ENCODE data around the gene PDAP1. TPM values are rescaled to one million over a fixed set of nuclear protein-coding genes. Genes with fewer than 3 reads are reported as not detected.
A peak's percentile ranks its signal among the peaks of the same experiment; 100 is the strongest.

PDAP1 gene
- total RNA-seq, 1 experiment from 2014 or later = 82.1 TPM

GRCh38 chr7:99424932-99425730 lies 16.7 kb upstream of the PDAP1 start:
- DNase-seq (ENCODE audit: low read depth) = no peak

GRCh38 chr7:99422625-99423024 lies 14.2 kb upstream of the PDAP1 start:
- no peak for DNase-seq (ENCODE audit: low read depth)

GRCh38 chr7:99422186-99422585 lies 13.8 kb upstream of the PDAP1 start:
- DNase-seq (ENCODE audit: low read depth) = no peak

DNA sequence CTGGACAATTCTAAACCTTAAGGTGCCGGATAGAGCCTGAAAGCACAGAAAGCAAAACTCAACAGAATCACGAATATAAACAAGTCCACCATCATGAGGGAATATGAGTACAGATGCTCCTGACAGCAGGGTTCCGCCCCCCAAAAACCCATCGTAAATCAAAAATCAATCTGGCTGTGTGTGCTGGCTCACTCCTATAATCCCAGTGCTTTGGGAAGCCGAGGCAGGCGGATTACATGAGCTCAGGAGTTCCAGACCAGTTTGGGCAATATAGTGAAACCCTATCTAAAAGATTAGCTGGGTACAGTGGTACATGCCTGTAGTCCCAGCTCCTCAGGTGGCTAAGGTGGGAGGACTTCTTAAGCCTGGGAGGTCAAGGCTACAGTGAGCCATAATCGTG lies 12.6 kb upstream of the PDAP1 start:
- no peak for DNase-seq (ENCODE audit: low read depth)

DNA sequence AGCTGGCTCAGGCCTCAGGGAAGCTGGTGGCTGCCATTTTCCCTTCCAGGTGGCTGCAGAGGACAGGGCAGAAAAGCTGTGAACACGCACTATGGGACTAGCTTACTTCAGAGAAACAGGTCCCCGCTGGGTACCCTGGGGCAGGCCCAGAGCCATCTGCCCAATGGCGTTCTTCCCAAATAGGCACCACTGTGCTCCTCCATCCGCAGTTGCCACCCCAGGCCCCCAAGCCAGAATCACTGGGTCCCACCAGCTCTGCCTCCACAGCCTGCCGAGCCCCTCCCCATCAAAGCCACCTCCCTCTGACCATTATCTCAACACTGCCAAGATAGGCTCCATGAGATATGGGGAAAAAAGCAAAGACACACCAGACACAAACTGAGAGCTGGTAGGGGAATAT lies 11.8 kb upstream of the PDAP1 start:
- DNase-seq (ENCODE audit: low read depth) = no peak

DNA sequence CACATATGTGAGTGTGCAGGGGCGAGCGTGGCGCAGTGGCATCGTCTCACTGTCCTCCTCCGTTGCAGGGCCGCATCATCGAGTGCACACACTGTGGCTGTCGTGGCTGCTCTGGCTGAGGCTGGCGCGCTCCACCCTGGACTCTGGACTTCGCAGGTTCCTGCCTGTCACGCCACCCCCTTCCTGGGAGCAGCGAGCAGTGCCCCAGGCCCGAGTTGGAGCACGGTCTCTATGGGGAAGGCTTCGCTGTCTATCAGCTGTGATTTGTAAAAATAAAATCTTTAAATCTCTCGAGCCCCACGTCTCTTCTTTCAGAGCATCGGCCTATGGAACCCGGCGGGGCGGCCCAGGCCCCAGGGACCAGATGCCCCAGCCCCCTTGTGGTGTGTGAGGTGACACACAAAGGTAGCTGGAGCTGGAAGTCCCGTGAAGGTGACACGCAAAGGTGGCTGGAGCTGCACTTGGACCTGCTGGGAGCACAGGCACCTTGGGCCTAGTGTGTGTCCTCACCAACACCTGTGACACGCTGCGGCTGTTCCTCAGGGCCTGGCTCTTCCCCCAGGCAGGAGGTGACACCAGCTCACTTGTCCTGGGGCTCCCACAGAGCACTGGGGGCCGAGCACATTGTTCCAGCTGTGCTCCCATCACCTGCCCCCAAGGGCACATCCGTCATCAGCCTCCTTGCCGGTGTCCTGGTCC lies 11.1 kb upstream of the PDAP1 start:
- DNase-seq (ENCODE audit: low read depth) = no peak

- DNase-seq (ENCODE audit: low read depth) = no peak
These were observed 9.9 kb upstream of the PDAP1 start for GRCh38 chr7:99418260-99418659.

- peak; percentile 69 for DNase-seq (ENCODE audit: low read depth)
These were observed 7.2 kb upstream of the PDAP1 start for GRCh38 chr7:99415513-99416127.

- DNase-seq (ENCODE audit: low read depth) = no peak
These were observed 2.2 kb upstream of the PDAP1 start for GRCh38 chr7:99410635-99411034.

DNA sequence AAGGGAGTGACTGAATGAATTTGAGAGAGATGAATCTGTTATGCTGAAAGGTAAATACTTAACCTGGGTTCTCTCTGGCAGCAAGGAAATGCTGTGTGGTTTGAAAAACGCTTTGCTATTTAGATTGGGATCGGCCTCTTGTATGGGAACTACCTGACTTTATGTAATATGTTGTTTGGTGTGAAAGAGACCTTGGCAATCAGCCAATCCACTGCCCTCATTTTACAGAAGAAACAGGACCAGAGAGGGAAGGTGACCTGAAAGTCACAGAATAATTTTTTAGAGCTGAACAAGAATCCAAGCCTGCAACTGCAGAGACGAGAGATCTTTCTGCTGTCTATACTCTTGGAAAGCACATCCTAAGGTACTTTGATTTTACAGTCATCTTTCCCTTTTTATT lies 1.4 kb upstream of the PDAP1 start:
- DNase-seq (ENCODE audit: low read depth) = no peak

DNA sequence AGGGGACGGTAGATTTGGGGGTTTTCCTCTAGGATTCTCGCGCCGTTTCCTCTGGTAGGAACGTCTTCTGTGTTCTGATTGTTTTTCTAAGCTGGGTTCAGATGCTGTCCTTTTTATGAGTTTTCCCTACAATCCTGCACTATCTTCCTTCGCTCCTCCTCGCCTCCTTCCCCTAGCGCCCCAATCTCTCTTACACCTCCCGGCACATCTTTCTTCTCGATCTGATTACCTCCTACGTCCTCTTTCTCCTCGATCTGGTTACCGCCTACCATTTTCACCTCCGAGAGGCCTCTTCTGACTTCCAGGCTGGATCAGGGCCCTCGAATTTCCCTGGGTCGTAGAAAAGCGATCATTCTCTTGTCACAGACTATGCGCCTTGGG lies 785 bp upstream of the PDAP1 start:
- DNase-seq (ENCODE audit: low read depth) = no peak

DNA sequence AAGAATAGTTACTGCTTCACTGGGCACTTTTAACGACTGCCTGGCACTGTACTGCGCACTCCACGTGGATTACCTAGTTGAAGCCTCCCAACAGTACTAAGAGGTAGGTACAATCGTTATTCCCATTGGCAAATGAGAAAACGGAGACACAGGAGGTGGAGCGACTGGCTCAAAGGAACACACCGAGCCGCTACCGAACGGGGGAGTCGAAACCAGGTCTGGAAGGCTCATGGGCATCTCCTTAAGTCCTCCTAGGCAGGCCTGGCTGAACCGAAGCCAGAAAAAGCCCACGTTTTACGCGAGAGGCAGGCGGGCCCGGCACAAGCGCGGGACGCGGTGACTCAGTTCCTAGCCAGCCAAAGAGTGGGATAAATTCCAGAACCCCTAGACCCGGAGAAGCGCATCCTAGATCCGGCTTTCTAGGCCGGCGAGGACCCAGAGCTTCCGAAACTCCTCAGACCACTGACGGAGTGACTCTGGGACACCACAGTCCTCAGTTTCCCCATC lies 472 bp downstream of the PDAP1 start:
- peak; percentile 81 for DNase-seq (ENCODE audit: low read depth)

DNA sequence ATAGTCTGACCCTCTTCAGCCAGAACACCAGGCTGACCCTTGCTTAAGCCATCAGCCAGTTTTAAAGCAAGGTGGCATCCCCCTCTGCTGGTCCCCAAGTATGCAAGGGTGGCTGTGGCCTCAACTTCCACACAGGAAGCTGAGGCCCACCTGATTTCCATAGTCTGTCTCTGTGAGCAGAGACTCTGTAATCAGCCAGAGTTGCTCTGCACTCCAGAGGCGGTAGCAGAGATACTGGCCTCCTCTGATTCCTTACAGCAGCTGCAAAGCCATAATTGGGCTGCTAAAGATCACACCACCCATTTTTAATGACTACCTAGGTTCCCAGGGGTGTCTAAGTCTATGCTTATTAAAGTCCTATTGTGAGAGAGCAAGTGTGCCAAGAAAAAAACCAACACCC lies 1.8 kb downstream of the PDAP1 start:
- no peak for DNase-seq (ENCODE audit: low read depth)

- DNase-seq (ENCODE audit: low read depth) = no peak
These were observed 3.4 kb downstream of the PDAP1 start for GRCh38 chr7:99404977-99405320.

DNA sequence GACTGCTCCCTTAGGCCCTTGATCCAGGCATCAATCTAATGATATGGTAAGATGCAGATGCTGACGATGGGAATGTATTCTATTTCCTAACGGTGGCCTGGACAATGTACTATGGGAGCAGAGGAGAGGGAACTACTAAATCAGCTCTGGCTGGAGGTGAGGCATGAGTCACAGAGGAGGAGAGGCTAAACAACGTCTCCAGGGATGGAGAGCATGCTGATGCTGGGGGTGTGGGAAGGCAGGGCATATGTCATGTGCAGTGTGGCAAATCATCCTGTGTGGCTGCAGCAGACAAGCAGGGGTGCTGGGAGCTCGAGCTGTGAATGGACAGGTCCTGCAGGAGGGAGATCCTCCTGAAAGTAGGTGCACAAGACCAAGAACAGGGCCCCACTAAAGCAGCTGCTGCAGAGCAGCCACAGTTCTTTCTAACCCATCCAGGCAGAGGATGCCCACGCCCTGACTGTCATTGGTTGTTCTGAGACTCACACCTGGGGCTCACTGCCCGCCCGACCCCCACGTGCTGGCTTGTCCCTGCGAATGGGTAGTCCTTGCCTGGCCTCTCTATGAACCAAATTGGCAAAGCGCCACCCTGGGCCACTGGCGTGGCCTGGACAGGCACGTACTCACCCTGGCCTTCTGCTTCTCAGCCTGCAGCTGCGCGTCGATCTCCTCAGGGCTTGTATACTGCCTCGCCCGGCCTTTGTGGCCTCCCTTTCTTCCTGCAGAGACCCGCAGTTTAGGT lies 4.0 kb downstream of the PDAP1 start:
- DNase-seq (ENCODE audit: low read depth) = no peak

- no peak for DNase-seq (ENCODE audit: low read depth)
These were observed 4.6 kb downstream of the PDAP1 start for GRCh38 chr7:99403764-99404163.

GRCh38 chr7:99402854-99403253 lies 5.5 kb downstream of the PDAP1 start:
- no peak for DNase-seq (ENCODE audit: low read depth)

- no peak for DNase-seq (ENCODE audit: low read depth)
These were observed 8.8 kb downstream of the PDAP1 start for GRCh38 chr7:99399597-99399996.

DNA sequence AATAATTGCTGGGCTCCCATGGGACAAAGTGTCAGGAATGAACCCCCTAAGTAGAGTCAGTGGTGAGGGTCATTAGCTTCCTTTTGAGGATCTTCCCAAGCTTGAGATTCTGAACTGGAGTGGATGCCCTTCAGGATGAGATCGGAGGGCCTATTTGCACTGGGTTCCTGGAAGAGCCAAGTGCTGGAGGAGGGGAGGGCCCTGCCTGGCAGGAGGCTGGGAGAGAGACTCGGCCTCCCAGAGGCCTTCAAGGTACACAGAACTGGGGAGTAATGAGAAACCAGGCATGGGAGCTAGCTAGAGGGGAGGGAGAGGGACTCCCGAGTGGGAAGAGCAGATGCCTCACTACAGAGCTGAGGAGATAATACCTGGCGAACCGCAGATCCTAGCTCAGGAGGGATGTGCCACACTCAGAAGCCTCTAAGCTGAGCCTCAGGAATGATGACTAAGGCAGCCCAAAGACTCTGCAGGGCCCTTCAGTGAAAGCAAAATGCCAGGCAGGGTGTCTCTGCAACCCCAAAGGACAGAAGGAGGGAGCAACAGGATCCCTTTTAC lies 9.4 kb downstream of the PDAP1 start:
- no peak for DNase-seq (ENCODE audit: low read depth)

- no peak for DNase-seq (ENCODE audit: low read depth)
These were observed 11.0 kb downstream of the PDAP1 start for GRCh38 chr7:99397297-99397983.

Measured in RPMI7951 (cell line).